Prostate gland (tissue), 2 donors: Measurements from ENCODE around the gene SCCPDH. TPM values are rescaled to one million over a fixed set of nuclear protein-coding genes. Genes with fewer than 3 reads are reported as not detected.

Experiments used
- DNase-seq: peaks from one replicate; pipeline ENCODE4 v3.0.0-alpha.2; 2019; ENCODE audit warnings: low spot score
- H3K27ac ChIP-seq, 2 donors: fragments of 200-600 bp; sonication (generic); 2 replicates each; pipeline ENCODE4 v1.5.1; 2017 to 2019
- H3K27me3 ChIP-seq: fragments of 200-600 bp; sonication (generic); replicated peaks from 2 replicates; pipeline ENCODE4 v1.5.1; 2019; ENCODE audit not compliant: insufficient read depth
- H3K36me3 ChIP-seq, 2 donors: fragments of 200-600 bp; sonication (generic); 1 replicate in 1 of 2; 2 replicates in 1 of 2; pipeline versions ENCODE4 v1.5.1 to v1.8.1; 2017 to 2019
- H3K4me1 ChIP-seq: fragments of 200-600 bp; sonication (generic); replicated peaks from 2 replicates; pipeline ENCODE4 v1.5.1; 2019
- H3K4me3 ChIP-seq, 2 donors: fragments of 200-600 bp; sonication (generic); 2 replicates each; pipeline ENCODE4 v1.5.1; 2017 to 2019
- H3K9me3 ChIP-seq: fragments of 200-600 bp; sonication (generic); 2 replicates; pipeline ENCODE4 v1.5.1; 2017
- POLR2A ChIP-seq: fragments of 450-650 bp; IDR thresholded peaks from one replicate; pipeline ENCODE4 v1.6.1; 2016; ENCODE audit warnings: antibody characterized with exemption, mild to moderate bottlenecking
- POLR2AphosphoS5 ChIP-seq: sonication (generic); formaldehyde crosslinking; IDR thresholded peaks from one replicate; pipeline ENCODE4 v1.6.1; 2017; ENCODE audit warnings: antibody characterized with exemption
- WGBS: methylation state at CpG from one replicate; pipeline ENCODE4 v1.1.5; 2018; 5-methylcytosine and 5-hydroxymethylcytosine counted together
- intact Hi-C: fragments of 100-400 bp; cut with DNase I; formaldehyde crosslinking; loops from one replicate; pipeline ENCODE4 v1.14.2; 2022
- total RNA-seq, 2 donors: library from RNA; depleted of rRNA; stranded (reverse); fragments of >200 nt; gene quantifications; one replicate each; pipeline ENCODE4 v1.1.0, GENCODE V29; 2016
- TF ChIP-seq, protein P1 (sequence below), 4 experiments: fragments of 200-600 bp in 2 of 4; fragments of 450-650 bp in 2 of 4; sonication (generic) in 2 of 4; IDR thresholded peaks; 1 replicate in 3 of 4; 2 replicates in 1 of 4; pipeline ENCODE4 v1.5.1; 2016 to 2019; ENCODE audit warnings: antibody characterized with exemption in 4 of 4, mild to moderate bottlenecking in 2 of 4, moderate library complexity in 2 of 4

The SCCPDH gene
- total RNA-seq, 2 donors from 2014 or later = 49.6 to 67.4 TPM

- no peaks in the 10 kb centered on the region for H3K9me3 ChIP-seq
- intact Hi-C loops = no loop called here
- H3K27ac ChIP-seq = no peak overlapping the region
- TF ChIP-seq, protein P1, sequence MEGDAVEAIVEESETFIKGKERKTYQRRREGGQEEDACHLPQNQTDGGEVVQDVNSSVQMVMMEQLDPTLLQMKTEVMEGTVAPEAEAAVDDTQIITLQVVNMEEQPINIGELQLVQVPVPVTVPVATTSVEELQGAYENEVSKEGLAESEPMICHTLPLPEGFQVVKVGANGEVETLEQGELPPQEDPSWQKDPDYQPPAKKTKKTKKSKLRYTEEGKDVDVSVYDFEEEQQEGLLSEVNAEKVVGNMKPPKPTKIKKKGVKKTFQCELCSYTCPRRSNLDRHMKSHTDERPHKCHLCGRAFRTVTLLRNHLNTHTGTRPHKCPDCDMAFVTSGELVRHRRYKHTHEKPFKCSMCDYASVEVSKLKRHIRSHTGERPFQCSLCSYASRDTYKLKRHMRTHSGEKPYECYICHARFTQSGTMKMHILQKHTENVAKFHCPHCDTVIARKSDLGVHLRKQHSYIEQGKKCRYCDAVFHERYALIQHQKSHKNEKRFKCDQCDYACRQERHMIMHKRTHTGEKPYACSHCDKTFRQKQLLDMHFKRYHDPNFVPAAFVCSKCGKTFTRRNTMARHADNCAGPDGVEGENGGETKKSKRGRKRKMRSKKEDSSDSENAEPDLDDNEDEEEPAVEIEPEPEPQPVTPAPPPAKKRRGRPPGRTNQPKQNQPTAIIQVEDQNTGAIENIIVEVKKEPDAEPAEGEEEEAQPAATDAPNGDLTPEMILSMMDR (IDR thresholded peaks at IDR 0.05) = no peak
- TF ChIP-seq POLR2A = no peak
- no peak for TF ChIP-seq POLR2AphosphoS5
- no peaks in the 10 kb centered on the region for H3K4me1 ChIP-seq
- DNase-seq = no peak
- H3K36me3 ChIP-seq = no peaks in the 10 kb centered on the region
- 73% methylated on average over 11 of the region's 11 CpGs for WGBS
- no peaks in the 10 kb centered on the region for H3K27me3 ChIP-seq
- H3K4me3 ChIP-seq = no peak overlapping the region
Observed at GRCh38 chr1:246801241-246802020, 77.2 kb downstream of the SCCPDH start.

- TF ChIP-seq, protein P1 (IDR thresholded peaks at IDR 0.05) = no peak
- TF ChIP-seq POLR2AphosphoS5 (no peak), POLR2A (no peak)
- H3K27me3 ChIP-seq = no peaks in the 10 kb centered on the region
- no peak for DNase-seq
- 95% methylated on average over 6 of the region's 6 CpGs for WGBS
- no peaks in the 10 kb centered on the region for H3K36me3 ChIP-seq
- no peak overlapping the region for H3K4me3 ChIP-seq
- no peak overlapping the region for H3K27ac ChIP-seq
- intact Hi-C loops = no loop called here
- H3K9me3 ChIP-seq = no peaks in the 10 kb centered on the region
- H3K4me1 ChIP-seq = no peaks in the 10 kb centered on the region
Observed at GRCh38 chr1:246803373-246803772, 79.2 kb downstream of the SCCPDH start.

- Histone ChIP-seq H3K9me3 (no peaks in the 10 kb centered on the region), H3K4me3 (no peak overlapping the region), H3K27ac (no peak overlapping the region), H3K27me3 (no peaks in the 10 kb centered on the region), H3K4me1 (no peaks in the 10 kb centered on the region), H3K36me3 (no peaks in the 10 kb centered on the region)
- no peak for DNase-seq
- no peak for TF ChIP-seq POLR2A
- TF ChIP-seq POLR2AphosphoS5 = no peak
- TF ChIP-seq, protein P1 (IDR thresholded peaks at IDR 0.05) = no peak
- intact Hi-C loops = no loop called here
- 95% methylated on average over 5 of the region's 5 CpGs for WGBS
Observed at GRCh38 chr1:246803883-246804282, 79.7 kb downstream of the SCCPDH start.

DNA sequence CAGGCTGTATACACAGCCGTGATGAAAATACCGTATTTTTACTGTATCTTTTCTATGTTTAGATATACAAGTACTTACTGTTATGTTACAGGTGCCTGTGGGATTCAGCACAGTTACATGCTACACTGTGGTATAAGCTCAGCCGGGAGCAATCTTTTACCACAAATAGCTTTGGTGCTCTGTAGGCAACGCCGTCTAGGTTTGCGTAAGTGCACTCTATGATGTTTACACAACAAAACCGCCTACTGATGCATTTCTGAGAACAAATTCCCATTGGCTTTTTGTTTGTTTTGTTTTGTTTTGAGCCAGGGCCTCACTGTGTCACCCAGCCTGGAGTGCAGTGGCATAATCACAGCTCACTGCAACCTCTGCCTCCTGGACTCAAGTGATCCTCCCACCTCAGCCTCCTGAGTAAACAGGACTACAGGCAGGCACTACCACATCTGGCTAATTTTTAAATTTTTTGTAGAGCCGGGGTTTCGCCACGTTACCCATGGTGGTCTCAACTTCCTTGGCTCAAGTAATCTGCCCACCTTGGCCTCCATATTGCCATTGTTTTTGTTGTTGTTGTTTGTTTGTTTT lies 81.0 kb downstream of the SCCPDH start:
- Histone ChIP-seq H3K27me3 (no peaks in the 10 kb centered on the region), H3K4me1 (no peaks in the 10 kb centered on the region), H3K27ac (no peak overlapping the region), H3K4me3 (no peak overlapping the region), H3K36me3 (no peaks in the 10 kb centered on the region), H3K9me3 (no peaks in the 10 kb centered on the region)
- intact Hi-C loops = no loop called here
- TF ChIP-seq, protein P1 (IDR thresholded peaks at IDR 0.05) = no peak
- no peak for TF ChIP-seq POLR2A
- TF ChIP-seq POLR2AphosphoS5 = no peak
- DNase-seq = no peak
- WGBS = 69% methylated on average over 10 of the region's 10 CpGs

- DNase-seq = no peak
- no peak overlapping the region for H3K4me3 ChIP-seq
- TF ChIP-seq, protein P1 (IDR thresholded peaks at IDR 0.05) = no peak
- no peak for TF ChIP-seq POLR2A
- no peak for TF ChIP-seq POLR2AphosphoS5
- WGBS = 95% methylated on average over 6 of the region's 6 CpGs
- no peaks in the 10 kb centered on the region for H3K27me3 ChIP-seq
- intact Hi-C loops = no loop called here
- H3K4me1 ChIP-seq = no peaks in the 10 kb centered on the region
- H3K36me3 ChIP-seq = no peaks in the 10 kb centered on the region
- H3K27ac ChIP-seq = no peak overlapping the region
- H3K9me3 ChIP-seq = no peaks in the 10 kb centered on the region
Observed at GRCh38 chr1:246809473-246809872, 85.3 kb downstream of the SCCPDH start.
